ENCODE results near the gene PROK1. TPM values are rescaled to one million over a fixed set of nuclear protein-coding genes. Genes with fewer than 3 reads are reported as not detected.

PROK1 gene
- total RNA-seq, 1 donor from 2014 or later, result not detected

Other genes starting within 250 kb of the PROK1 start
- gene KCNC4, start 240.8 kb upstream of the PROK1 start, total RNA-seq (ENCODE audit: unreplicated experiment), result 9.7 TPM
- gene RBM15, start 111.8 kb upstream of the PROK1 start, total RNA-seq (ENCODE audit: unreplicated experiment), result 27.3 TPM
- 4.4 TPM for gene SLC16A4, start 60.1 kb upstream of the PROK1 start, total RNA-seq (ENCODE audit: unreplicated experiment)
- gene LAMTOR5, start 43.5 kb upstream of the PROK1 start, total RNA-seq (ENCODE audit: unreplicated experiment), result 135 TPM
- gene KCNA10, start 68.0 kb downstream of the PROK1 start, total RNA-seq (ENCODE audit: unreplicated experiment), result not detected
- 19.7 TPM for gene KCNA2, start 155.2 kb downstream of the PROK1 start, total RNA-seq (ENCODE audit: unreplicated experiment)
- gene KCNA3, start 223.8 kb downstream of the PROK1 start, total RNA-seq (ENCODE audit: unreplicated experiment), result 2.7 TPM

Measured in glutamatergic neuron (in vitro differentiated cells).